Measurements from ENCODE around the gene PARP11.

DNA sequence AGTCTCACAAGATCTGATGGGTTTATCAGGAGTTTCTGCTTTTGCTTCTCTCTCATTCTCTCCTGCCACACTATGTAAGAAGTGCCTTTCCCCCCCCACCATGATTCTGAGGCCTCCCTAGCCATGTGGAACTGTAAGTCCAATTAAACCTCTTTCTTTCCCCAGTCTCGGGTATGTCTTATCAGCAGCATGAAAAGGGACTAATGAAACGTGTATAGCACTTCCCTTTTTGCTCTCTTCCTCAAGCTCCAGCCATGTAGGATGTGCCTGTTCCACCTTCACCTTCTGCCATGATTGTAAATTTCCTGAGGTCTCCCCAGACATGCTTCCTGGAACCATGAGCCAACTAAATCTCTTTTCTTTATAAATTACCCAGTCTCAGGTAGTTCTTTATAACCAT lies 113.3 kb downstream of the PARP11 start:
- no peak for TF ChIP-seq CTCF (IDR thresholded peaks at IDR 0.05; ENCODE audit: low read depth, low read length)
- no peak for TF ChIP-seq EZH2phosphoT487 (IDR thresholded peaks at IDR 0.05; ENCODE audit: low read depth)
